GM10266 (cell line): ENCODE results near the gene LINC00305.

ENCODE experiments used
- DNase-seq: peaks from one replicate; pipeline ENCODE4 v3.0.0; 2012; ENCODE audit errors: extremely low spot score
- TF ChIP-seq, protein P1 (sequence below): IDR thresholded peaks from 2 replicates; pipeline ENCODE4 v1.5.1; 2012; ENCODE audit warnings: mild to moderate bottlenecking, low read depth; ENCODE audit not compliant: control insufficient read depth, insufficient read depth; ENCODE audit errors: missing control alignments

Gene LINC00305

DNA sequence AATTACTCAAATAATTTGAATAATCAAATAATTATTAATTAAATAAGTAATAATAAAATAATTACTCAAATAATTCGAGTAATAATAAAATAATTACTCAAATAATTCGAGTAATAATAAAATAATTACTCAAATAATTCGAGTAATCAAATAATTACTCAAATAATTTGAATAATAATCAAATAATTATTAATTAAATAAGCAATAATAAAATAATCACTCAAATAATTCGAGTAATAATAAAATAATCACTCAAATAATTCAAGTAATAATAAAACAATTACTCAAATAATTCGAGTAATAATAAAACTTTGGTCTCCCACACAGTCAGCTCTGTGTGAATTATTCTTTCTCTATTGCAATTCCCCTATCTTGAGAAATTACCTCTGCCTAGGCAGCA lies 30.0 kb upstream of the LINC00305 start:
- DNase-seq = no peak
- TF ChIP-seq, protein P1, sequence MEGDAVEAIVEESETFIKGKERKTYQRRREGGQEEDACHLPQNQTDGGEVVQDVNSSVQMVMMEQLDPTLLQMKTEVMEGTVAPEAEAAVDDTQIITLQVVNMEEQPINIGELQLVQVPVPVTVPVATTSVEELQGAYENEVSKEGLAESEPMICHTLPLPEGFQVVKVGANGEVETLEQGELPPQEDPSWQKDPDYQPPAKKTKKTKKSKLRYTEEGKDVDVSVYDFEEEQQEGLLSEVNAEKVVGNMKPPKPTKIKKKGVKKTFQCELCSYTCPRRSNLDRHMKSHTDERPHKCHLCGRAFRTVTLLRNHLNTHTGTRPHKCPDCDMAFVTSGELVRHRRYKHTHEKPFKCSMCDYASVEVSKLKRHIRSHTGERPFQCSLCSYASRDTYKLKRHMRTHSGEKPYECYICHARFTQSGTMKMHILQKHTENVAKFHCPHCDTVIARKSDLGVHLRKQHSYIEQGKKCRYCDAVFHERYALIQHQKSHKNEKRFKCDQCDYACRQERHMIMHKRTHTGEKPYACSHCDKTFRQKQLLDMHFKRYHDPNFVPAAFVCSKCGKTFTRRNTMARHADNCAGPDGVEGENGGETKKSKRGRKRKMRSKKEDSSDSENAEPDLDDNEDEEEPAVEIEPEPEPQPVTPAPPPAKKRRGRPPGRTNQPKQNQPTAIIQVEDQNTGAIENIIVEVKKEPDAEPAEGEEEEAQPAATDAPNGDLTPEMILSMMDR = no peak

GRCh38 chr18:64175432-64175831 lies 26.5 kb upstream of the LINC00305 start:
- no peak for DNase-seq
- TF ChIP-seq, protein P1 = no peak

DNA sequence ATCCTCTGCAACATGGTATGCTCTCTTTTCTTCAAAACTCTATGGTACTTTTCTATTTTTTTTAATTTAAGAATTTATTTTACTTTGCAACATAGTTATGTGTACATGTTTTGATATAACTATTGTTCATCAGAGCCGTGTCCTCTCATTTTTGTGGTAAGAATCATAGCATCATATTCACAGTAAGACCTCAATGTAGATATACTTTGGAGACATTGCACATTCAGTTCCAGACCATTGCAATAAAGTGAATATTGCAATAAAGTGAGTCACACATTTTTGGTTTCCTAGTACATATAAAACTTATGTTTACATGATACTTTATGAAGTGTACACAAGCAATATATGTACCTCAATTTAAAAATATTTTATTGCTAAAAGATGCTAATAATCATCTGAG lies 22.7 kb upstream of the LINC00305 start:
- TF ChIP-seq, protein P1 = no peak
- no peak for DNase-seq

DNA sequence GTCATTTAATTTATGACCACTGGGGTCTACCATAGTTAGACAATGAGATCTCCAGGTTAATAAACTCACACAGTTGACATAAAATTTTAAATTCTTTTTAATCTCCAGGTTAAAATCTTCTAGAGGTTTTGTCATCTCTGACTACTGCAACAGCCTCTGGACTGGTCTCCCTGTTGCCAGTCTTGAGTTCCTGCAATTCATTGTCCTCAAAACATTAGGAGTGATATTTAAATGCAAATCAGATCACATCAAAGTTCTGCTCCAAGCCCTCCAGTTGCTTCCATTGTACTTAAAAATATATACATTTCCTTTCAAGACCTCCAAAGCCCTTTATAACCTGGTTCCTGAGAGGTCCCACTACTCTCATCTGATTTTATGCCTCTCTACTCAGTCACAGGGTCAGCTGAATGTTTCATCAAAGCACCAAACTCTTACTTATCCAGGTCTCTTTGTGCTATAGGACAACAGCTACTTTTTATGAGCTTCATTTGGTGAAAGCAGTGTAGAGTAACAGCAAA lies 18.6 kb upstream of the LINC00305 start:
- DNase-seq = no peak
- TF ChIP-seq, protein P1 = no peak

DNA sequence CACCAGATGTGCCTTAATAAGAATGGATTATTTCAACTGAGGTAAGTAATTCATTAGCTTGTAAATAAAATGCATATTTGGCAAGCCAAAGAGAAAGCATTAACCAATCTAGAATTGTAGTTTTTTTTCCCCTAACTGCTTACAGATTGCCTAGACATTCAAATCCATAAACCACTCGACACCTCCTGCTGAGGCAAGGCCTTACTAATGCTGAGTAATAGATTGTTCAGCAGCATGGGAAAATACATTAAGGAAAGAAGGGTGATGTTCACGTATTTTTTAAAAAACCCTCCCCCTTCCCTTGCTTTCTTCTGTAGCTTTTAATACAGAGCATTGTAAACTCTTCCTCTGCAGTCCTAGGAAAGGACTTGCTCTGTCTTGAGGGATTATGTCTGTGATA lies 17.0 kb upstream of the LINC00305 start:
- DNase-seq = no peak
- TF ChIP-seq, protein P1 = no peak

GRCh38 chr18:64164883-64165282 lies 16.0 kb upstream of the LINC00305 start:
- no peak for DNase-seq
- TF ChIP-seq, protein P1 = no peak

GRCh38 chr18:64149916-64150438 lies 1.1 kb upstream of the LINC00305 start:
- TF ChIP-seq, protein P1 = no peak

More at GRCh38 chr18:64149916-64150438, 1.1 kb upstream of the LINC00305 start:
- DNase-seq = no peak
